ENCODE measurements around the gene ATP6V1G2. TPM values are rescaled to one million over a fixed set of nuclear protein-coding genes. Genes with fewer than 3 reads are reported as not detected.

The ATP6V1G2 gene
- total and polyA plus RNA-seq, 2 experiments from 2014 or later = 2.4 to 2.7 TPM

- H3K4me3 Mint-ChIP-seq = no peak overlapping the region; the same call in 2 of the 3 replicates
- H3K4me1 Mint-ChIP-seq = peaks cover 18% of the 10 kb centered on the region
- TF ChIP-seq POLR2AphosphoS5 (IDR thresholded peaks at IDR 0.05; ENCODE audit: low read depth) = no peak
- TF ChIP-seq ZNF331 (CRISPR knock-in tag; IDR thresholded peaks at IDR 0.05; ENCODE audit: low read depth) = no peak
- TF ChIP-seq EZH2phosphoT487 (IDR thresholded peaks at IDR 0.05; ENCODE audit: unreplicated experiment) = no peak
- no peak for TF ChIP-seq REST (IDR thresholded peaks at IDR 0.05; ENCODE audit: unreplicated experiment)
- TF ChIP-seq CTCF (conservative IDR thresholded peaks at IDR 0.05; ENCODE audit: low read depth in 2 of 2) = no peak
- no peak for TF ChIP-seq ETS1 (IDR thresholded peaks at IDR 0.05)
- TF ChIP-seq ZNF114 (CRISPR knock-in tag; IDR thresholded peaks at IDR 0.05) = no peak
- no peak for TF ChIP-seq EZH2 (IDR thresholded peaks at IDR 0.05; ENCODE audit: low read depth, unreplicated experiment)
- no peak for TF ChIP-seq STAT1 (IDR thresholded peaks at IDR 0.05; ENCODE audit: unreplicated experiment)
- TF ChIP-seq ZNF462 (CRISPR knock-in tag; IDR thresholded peaks at IDR 0.05) = no peak
- no peak for TF ChIP-seq JUNB (IDR thresholded peaks at IDR 0.05; ENCODE audit: unreplicated experiment)
- TF ChIP-seq NANOG (IDR thresholded peaks at IDR 0.05; ENCODE audit: borderline replicate concordance) = no peak
- TF ChIP-seq CREB1 (CRISPR knock-in tag; IDR thresholded peaks at IDR 0.05; ENCODE audit: low read depth) = no peak
- H3K27ac ChIP-seq (ENCODE audit: low read depth) = no peak overlapping the region
- H3K9me3 Mint-ChIP-seq = no peaks in the 10 kb centered on the region; the same call in 2 of the 3 replicates
- no peaks in the 10 kb centered on the region for H3K9me2 ChIP-seq (ENCODE audit: insufficient read depth)
- no peaks in the 10 kb centered on the region for H4K20me1 ChIP-seq (replicated peaks; ENCODE audit: insufficient read depth)
- ATAC-seq (no peak), DNase-seq (ENCODE audit: low spot score) (no peak)
- no peak overlapping the region for H3K4me3 ChIP-seq
- H3K27me3 Mint-ChIP-seq (ENCODE audit: insufficient read depth, low read depth, poor library complexity) = peaks cover 3% of the 10 kb centered on the region
- peak overlapping the region; percentile 76; the same call in 1 of the 2 replicates for H3K27ac Mint-ChIP-seq
- peaks cover 3% of the 10 kb centered on the region; the same call in 1 of the 2 replicates for H3K4me1 ChIP-seq (ENCODE audit: insufficient read depth)
- no peaks in the 10 kb centered on the region for H3K36me3 ChIP-seq (ENCODE audit: insufficient read depth)
- H3K79me2 ChIP-seq (replicated peaks; ENCODE audit: insufficient read depth) = no peaks in the 10 kb centered on the region
- peaks cover 25% of the 10 kb centered on the region for H3K36me3 Mint-ChIP-seq (ENCODE audit: low read depth)
- no peak overlapping the region for H2AFZ ChIP-seq
- H3F3A ChIP-seq (replicated peaks; ENCODE audit: low read depth) = 0 out of 2 replicates have a peak, but pooled peaks cover 2% of the 10 kb centered on the region
- H3K4me2 ChIP-seq = no peak overlapping the region
- no peaks in the 10 kb centered on the region for H3K27me3 ChIP-seq (ENCODE audit: insufficient read depth)
Observed at GRCh38 chr6:31558631-31559500, 12.5 kb upstream of the ATP6V1G2 start.

All from GM23338 (cell line).